Bone marrow (tissue), 2 donors: ENCODE measurements around the gene VAMP5.
A peak's percentile ranks its signal among the peaks of the same experiment; 100 is the strongest.
"Not testable (repeated sequence)": the region's sequence is repeated elsewhere in the genome, so short reads cannot be mapped to it uniquely, and the experiment has no call there.

Experiments
- DNase-seq, 2 donors: peaks; one replicate each; lab custom pipeline; 2025; lab: John Stamatoyannopoulos, UW

Gene VAMP5, protein sequence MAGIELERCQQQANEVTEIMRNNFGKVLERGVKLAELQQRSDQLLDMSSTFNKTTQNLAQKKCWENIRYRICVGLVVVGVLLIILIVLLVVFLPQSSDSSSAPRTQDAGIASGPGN

DNA sequence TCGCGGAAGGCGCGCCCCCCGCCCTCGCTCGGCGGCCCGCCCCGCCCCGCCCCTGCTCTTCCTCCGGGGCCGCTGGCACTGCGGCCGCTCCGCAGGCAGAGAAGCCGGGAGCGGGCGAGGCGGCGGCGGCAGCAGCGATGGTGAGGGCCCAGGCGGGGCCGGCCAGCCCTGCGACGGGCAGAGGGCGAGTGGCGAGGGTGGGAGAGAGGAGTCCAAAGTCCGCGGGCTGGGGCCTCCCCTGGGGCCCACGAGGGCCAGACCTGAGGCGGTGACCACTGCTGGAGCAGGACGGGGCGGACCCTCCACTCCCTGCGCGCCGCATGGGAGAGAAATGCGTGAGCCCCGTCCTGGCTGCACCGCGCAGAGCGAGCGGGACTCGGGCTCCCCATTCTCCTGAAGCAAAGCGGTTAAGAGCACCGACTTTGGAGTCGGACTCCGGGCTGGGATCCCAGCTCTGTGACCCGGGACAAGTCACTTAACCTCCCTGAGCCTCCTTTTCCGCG lies at the start of gene VAMP5:
Gene VAMP5, plus strand, starts transcription at position 78 of the 503 bp plus-strand sequence. Its CDS starts 60 bp downstream, at position 138.
- DNase-seq: no peak

DNA sequence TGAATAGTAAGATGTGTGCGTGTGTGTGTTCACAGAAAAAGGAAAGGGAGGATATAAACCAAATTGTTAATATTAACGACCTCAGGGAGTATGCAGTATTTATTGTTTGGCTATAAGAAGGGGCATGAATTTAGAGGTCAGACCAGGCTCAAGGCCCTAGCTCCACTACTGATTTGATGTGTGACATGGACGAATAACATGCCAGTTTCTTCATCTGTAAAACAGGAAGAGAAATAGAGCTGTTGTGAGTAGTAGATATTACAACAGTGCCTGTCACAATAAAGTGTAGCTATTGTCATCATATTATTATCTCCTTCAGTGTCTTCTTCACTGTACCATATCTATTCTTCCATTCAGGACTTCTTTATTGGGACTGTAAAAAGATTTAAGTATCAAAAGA lies 49.4 kb upstream of the VAMP5 start:
- DNase-seq: no peak

- no peak for DNase-seq
Measured at GRCh38 chr2:85536479-85536878, 47.8 kb upstream of the VAMP5 start.

DNA sequence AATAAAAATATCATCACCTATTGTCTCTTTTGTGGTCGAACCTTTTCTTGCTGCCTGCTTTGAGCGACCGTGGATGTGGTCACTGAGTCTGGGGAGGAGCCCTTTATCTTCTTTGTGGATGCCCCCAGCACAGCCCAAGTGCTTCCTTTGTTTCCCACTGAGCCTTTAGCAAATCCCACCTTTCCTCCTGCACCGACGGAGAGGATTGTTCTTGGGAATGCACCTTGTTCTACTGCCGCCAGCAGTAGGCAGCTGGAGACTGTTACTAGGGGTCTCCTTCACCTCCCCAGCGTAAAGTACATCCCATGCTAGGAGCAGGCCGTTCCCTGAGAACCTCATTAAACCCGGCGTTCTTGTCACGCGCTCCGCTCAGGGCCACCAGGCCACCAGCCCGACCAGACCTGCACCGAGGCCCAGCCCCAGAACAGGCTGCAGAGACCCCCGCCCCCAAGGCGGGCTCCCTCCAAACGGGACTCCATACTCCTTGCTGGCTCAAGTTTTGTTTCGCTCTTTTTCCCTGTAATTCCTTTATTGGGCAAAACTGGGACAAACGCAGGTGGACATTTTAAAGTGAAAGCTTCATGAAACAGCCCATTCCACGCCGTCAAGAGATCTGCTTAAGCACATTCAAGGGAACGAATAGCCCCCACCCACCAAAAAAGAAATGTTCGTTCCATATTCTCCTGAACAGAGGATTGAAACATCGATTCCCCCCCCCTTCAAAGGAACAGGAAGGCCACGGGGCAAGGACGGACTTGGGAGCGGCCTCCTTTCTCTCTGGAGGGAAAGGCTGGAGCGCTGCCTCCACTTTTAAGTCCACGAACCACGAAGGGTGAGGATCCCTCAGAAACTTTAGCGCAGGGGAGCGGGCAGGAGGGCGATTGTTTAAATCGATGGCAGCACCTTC lies 46.4 kb upstream of the VAMP5 start:
- DNase-seq: peak; percentile 21 to 38

- peak; percentile 85 to 99 for DNase-seq
Measured at GRCh38 chr2:85538507-85539360, 45.5 kb upstream of the VAMP5 start, which contains the start of gene MAT2A. Gene MAT2A, plus strand, starts transcription at chr2:85539168. Its CDS starts 120 bp downstream, at chr2:85539288.

GRCh38 chr2:85539361-85540132 lies 44.7 kb upstream of the VAMP5 start:
- DNase-seq: peak; percentile 63 to 71

GRCh38 chr2:85540133-85540648 lies 44.0 kb upstream of the VAMP5 start:
- DNase-seq: no peak

DNA sequence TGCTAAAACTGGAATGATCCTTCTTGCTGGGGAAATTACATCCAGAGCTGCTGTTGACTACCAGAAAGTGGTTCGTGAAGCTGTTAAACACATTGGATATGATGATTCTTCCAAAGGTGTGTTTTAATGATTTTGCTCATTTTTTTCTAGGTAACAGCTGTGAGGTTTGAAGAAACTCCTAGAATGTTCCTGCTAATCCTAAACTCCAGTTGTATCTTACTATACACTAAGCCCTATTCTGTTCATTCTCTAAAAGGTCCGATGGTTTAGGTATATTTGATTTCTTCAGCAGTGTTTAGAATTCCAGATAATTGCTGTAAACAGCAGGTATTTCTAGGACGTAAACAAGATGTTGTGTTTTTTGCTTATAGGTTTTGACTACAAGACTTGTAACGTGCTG lies 43.0 kb upstream of the VAMP5 start:
- no peak for DNase-seq

DNA sequence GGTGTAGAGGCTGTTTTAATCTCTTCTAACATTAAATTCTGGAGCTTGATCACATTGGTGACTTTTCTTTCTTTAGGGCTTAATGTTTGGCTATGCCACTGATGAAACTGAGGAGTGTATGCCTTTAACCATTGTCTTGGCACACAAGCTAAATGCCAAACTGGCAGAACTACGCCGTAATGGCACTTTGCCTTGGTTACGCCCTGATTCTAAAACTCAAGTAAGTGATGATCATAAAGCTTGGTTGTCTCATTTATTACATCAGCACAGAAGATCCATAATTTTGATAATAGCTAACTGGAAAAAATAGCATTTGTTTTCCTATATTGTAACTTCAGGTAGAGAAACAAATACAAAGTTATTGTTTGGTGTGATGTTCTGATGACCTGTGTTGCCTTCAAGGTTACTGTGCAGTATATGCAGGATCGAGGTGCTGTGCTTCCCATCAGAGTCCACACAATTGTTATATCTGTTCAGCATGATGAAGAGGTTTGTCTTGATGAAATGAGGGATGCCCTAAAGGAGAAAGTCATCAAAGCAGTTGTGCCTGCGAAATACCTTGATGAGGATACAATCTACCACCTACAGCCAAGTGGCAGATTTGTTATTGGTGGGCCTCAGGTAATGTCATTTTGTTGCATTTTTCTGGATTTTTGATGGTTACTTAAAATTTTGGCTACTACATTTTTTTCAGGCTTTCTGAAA lies 42.3 kb upstream of the VAMP5 start:
- DNase-seq: no peak

DNA sequence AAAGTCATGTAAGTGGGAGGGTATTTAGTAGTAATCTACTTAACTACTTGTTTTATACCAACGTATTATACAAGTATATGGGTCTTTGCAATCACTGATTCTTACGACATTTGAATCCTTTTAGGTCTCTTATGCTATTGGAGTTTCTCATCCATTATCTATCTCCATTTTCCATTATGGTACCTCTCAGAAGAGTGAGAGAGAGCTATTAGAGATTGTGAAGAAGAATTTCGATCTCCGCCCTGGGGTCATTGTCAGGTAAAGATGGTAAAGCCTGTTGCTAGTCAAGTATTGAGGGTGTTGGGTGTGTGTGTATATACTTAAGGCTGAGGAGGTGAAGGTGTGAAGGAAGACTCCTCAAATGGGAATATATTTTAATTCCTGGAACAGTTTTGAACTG lies 41.5 kb upstream of the VAMP5 start:
- no peak for DNase-seq

GRCh38 chr2:85544254-85544691 lies 40.0 kb upstream of the VAMP5 start:
- DNase-seq: not testable (repeated sequence)

GRCh38 chr2:85544915-85545779 lies 39.1 kb upstream of the VAMP5 start:
- DNase-seq: not testable (repeated sequence)

- DNase-seq: no peak
Measured at GRCh38 chr2:85545780-85546240, 38.4 kb upstream of the VAMP5 start.

DNA sequence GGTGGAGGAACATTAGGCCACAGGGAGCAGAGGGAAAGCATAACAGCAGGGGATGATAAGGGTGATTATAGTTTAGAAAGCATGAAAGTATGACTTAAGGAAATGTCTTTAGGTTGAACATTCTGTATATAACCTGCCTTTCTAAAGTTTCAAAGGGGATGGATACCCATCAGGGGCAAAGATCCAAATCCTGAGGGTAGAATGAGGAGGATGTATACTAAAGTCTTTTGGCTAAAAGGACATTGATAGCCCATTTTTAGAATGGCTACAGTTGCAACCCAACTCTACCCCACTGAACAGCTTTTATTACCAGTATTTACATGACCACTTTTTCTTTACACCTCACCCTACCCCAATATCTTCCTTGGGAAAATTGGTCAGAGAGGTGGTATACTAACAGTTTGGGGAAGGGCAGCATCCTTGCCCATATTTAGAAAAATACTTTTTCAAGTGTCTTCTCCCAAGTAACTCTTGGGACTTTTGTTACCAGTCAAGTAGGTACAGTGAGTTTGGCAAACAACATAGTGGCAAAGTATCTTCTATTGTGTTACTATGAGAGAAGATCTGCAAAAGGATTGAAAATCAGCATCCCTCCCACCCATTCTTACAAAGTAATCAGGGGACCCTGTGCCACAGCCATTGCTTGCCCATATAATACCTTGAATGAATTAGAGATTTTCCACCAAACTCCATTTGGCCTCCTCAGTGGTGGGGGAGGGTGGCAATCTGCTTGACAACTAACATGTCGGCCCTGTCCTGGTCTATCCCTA lies 37.0 kb upstream of the VAMP5 start:
- no peak for DNase-seq

GRCh38 chr2:85547859-85548607 lies 36.2 kb upstream of the VAMP5 start:
- DNase-seq: no peak

DNA sequence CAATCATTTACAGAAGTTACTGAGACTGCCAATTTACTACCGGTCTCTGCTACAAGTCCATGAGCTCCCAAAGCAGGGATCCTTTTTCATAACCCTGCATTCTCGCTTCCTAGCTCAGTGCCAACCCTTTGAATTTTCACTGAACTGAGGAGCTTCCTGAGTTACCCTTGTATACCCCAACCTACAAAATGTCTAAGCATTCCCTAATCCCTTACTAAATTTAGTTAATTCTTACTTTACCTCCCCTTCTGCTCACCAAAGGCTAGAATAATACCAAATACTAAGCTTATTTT lies 35.7 kb upstream of the VAMP5 start:
- DNase-seq: no peak

- no peak for DNase-seq
Measured at GRCh38 chr2:85549095-85549494, 35.1 kb upstream of the VAMP5 start.

DNA sequence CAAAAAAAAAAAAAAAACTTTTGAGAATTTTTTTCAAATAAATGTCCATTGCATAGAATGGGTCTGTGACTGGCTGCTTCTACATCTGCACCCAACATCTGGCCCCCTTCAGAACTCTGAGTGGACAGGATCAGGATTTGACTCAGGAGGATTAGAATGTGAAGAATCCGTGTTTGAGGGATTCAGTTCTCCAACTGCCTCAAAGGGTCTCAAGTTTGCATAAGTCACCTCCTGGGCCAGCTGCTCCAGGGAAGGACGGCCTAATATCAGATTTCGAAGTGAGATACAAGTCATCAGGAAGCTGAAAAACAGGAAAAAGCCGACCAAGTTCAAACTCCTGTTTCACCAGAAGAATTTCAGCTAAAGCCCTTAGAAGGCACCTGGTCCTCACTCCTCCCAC lies 34.4 kb upstream of the VAMP5 start:
- DNase-seq: no peak
